Right lobe of liver (tissue), 6 donors: ENCODE results near the gene CCDC88C. TPM values are rescaled to one million over a fixed set of nuclear protein-coding genes. Genes with fewer than 3 reads are reported as not detected.

Source experiments
- ATAC-seq, 4 donors: fragments of 200-7000 bp; cut with Tn5 transposase; one replicate each; pipeline ENCODE4 v1.9.1; 2020; ENCODE audit warnings: mild to moderate bottlenecking in 4 of 4, moderate library complexity in 4 of 4
- DNase-seq, 3 donors: peaks; one replicate each; pipeline ENCODE4 v3.0.0-alpha.2; 2020
- H3K27ac ChIP-seq, 3 donors: fragments of 200-600 bp; one replicate each; pipeline ENCODE4 v1.8.0; 2022
- H3K27me3 ChIP-seq, 2 donors: fragments of 200-600 bp; one replicate each; pipeline ENCODE4 v1.8.0; 2022
- H3K36me3 ChIP-seq, 4 donors: fragments of 200-600 bp; sonication (generic) in 1 of 4; one replicate each; pipeline versions ENCODE4 v1.5.1 to v1.8.0; 2017 to 2022; ENCODE audit warnings: control low read depth in 1 of 4
- H3K4me1 ChIP-seq, 4 donors: fragments of 200-600 bp; sonication (generic) in 1 of 4; one replicate each; pipeline versions ENCODE4 v1.5.1 to v1.8.0; 2017 to 2022; ENCODE audit warnings: control low read depth in 1 of 4
- H3K4me3 ChIP-seq, 3 donors: fragments of 200-600 bp; one replicate each; pipeline ENCODE4 v1.8.0; 2022
- H3K9me3 ChIP-seq, 4 donors: fragments of 200-600 bp; sonication (generic) in 1 of 4; one replicate each; pipeline versions ENCODE4 v1.5.1 to v1.8.0; 2017 to 2022; ENCODE audit warnings: control low read depth in 1 of 4
- CTCF ChIP-seq, 4 donors: fragments of 200-600 bp in 3 of 4; fragments of 450-650 bp in 1 of 4; IDR thresholded peaks; one replicate each; pipeline versions ENCODE4 v1.5.1 to v1.8.0; 2016 to 2022; ENCODE audit warnings: antibody characterized with exemption in 4 of 4, mild to moderate bottlenecking in 2 of 4
- POLR2A ChIP-seq: fragments of 450-650 bp; IDR thresholded peaks from one replicate; pipeline ENCODE4 v1.6.1; 2017; ENCODE audit warnings: antibody characterized with exemption, mild to moderate bottlenecking
- WGBS: methylation state at CpG from one replicate; pipeline ENCODE4 v1.1.6; 2018; ENCODE audit warnings: low coverage, low lambda C conversion rate; ENCODE audit not compliant: insufficient coverage; ENCODE audit errors: missing lambda C conversion rate; 5-methylcytosine and 5-hydroxymethylcytosine counted together
- intact Hi-C, 2 donors: fragments of 100-400 bp; cut with DNase I; formaldehyde crosslinking; loops; one replicate each; pipeline versions ENCODE4 v1.11.2 to v1.14.1; 2022
- total RNA-seq, 6 experiments: library from RNA; depleted of rRNA in 2 of 6; stranded (reverse); fragments of >200 nt in 2 of 6; fragmentation: NEBNext Ultra II Directional in 3 of 6; extraction: Animal tissue kit (Norgen Biotek cat#: 25700) in 3 of 6; gene quantifications; one replicate each; pipeline versions ENCODE4 v1.1.0 to v1.2.4, GENCODE V29; 2016 to 2023
- donor health status: DM: no; HTN: yes; CAD: no.
- donor health status: DM: no; HTN: no; CAD: no.
- donor health status: DM: no; HTN: no; CAD: no.
- donor health status: DM: no; HTN: yes; CAD: no.
- donor health status: DM: no; HTN: yes; CAD: no.

The CCDC88C gene
- total RNA-seq, 6 experiments from 2014 or later = 1.2 to 5.7 (median 3.1) TPM

- no peak overlapping the region for H3K4me3 ChIP-seq
- intact Hi-C loops = no loop called here
- no peak for DNase-seq
- whole genome bisulfite sequencing = 80% methylated on average over 2 of the region's 10 CpGs
- no peak for ATAC-seq
- H3K27me3 ChIP-seq = no peaks in the 10 kb centered on the region
- no peak overlapping the region for H3K27ac ChIP-seq
- H3K36me3 ChIP-seq = no peaks in the 10 kb centered on the region
- no peak for TF ChIP-seq CTCF (IDR thresholded peaks at IDR 0.05)
- TF ChIP-seq POLR2A = no peak
- no peaks in the 10 kb centered on the region for H3K4me1 ChIP-seq
- no peaks in the 10 kb centered on the region for H3K9me3 ChIP-seq
Measured at GRCh38 chr14:91279354-91279753, 138.3 kb downstream of the CCDC88C start.

DNA sequence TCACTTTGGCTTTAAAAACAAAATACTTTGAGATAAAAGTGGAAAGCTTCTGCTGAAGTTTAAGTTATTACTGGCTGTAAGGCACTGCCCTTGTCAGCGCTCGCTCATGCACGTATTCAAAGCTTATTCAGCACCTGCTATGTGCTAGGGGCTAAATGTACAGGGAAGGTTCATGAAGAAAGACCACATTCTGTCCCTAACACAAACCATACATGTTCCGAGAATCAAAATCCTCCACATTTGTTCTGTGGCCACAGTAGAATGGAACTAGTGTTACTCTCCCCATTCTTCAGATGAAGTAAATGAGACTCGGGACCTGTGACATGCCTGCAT, 139.3 kb downstream of the CCDC88C start:
- WGBS = 70% methylated on average over 4 of the region's 5 CpGs
- H3K27me3 ChIP-seq = no peaks in the 10 kb centered on the region
- no peaks in the 10 kb centered on the region for H3K36me3 ChIP-seq
- intact Hi-C loops = no loop called here
- no peak overlapping the region for H3K27ac ChIP-seq
- ATAC-seq (no peak), DNase-seq (no peak)
- TF ChIP-seq POLR2A (no peak), CTCF (IDR thresholded peaks at IDR 0.05) (no peak)
- H3K9me3 ChIP-seq = no peaks in the 10 kb centered on the region
- H3K4me3 ChIP-seq = no peak overlapping the region
- no peaks in the 10 kb centered on the region for H3K4me1 ChIP-seq

GRCh38 chr14:91277546-91278382, 139.9 kb downstream of the CCDC88C start:
- H3K4me1 ChIP-seq = no peaks in the 10 kb centered on the region
- no peak for DNase-seq
- H3K27me3 ChIP-seq = no peaks in the 10 kb centered on the region
- ATAC-seq = peak in 1 of 4 donors; percentile 19
- no peak overlapping the region for H3K27ac ChIP-seq
- H3K36me3 ChIP-seq = no peaks in the 10 kb centered on the region
- WGBS = 95% methylated on average over 4 of the region's 30 CpGs
- intact Hi-C loops = no loop called here
- no peaks in the 10 kb centered on the region for H3K9me3 ChIP-seq
- no peak overlapping the region for H3K4me3 ChIP-seq
- TF ChIP-seq POLR2A (no peak), CTCF (IDR thresholded peaks at IDR 0.05) (no peak)

DNA sequence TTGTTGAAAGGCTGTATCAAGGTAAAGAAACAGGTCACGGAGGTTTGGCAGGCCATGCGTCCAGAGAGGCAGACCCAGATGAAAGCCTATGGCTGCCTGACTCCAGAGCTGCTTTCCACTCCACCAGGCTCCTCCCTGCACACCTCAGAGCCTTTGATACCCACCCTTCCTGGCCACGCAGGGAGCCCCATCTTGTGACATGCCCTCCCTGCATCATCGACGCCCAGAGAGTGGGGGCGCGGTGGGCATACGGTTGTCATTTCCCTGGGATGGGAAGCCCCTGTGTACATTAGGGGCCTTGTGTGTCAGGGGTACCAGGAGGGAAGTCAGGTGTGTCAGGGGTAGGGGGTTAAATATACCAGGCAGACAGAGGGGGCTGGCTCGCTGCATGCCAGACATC, 142.8 kb downstream of the CCDC88C start:
- H3K27ac ChIP-seq = no peak overlapping the region
- 88% methylated on average over 7 of the region's 9 CpGs for WGBS
- TF ChIP-seq CTCF (IDR thresholded peaks at IDR 0.05) = no peak
- H3K27me3 ChIP-seq = no peaks in the 10 kb centered on the region
- intact Hi-C loops = no loop called here
- H3K4me1 ChIP-seq = no peaks in the 10 kb centered on the region
- no peak overlapping the region for H3K4me3 ChIP-seq
- no peaks in the 10 kb centered on the region for H3K9me3 ChIP-seq
- H3K36me3 ChIP-seq = no peaks in the 10 kb centered on the region
- DNase-seq (no peak), ATAC-seq (no peak)
